ENCODE measurements around the gene SORCS3. TPM values are rescaled to one million over a fixed set of nuclear protein-coding genes. Genes with fewer than 3 reads are reported as not detected.

SORCS3 gene
- total and polyA plus RNA-seq, 11 donors, result 0.03 to 0.19 (median 0.05) TPM; not detected in 8

DNA sequence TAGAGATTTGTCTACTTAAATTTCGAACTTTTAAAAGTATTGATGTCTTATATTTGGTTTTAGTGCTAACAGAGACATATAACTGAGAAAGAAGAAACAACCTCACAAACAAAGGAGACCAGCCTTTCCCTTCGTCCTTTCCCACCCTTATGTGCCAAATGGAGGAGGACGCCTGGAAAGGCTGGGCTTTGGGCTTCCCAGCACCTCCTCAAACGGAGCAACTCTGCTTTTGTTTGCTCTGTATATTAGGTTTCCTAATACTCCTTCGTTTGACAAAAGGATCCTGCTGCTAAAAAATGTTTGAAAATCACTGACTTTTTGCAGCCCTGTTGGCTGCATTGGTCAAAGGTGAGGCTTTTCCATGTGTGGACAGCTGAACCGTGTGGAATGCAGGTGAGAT is 471.8 kb downstream of the SORCS3 start:
- H3K27ac ChIP-seq, result no peak overlapping the region
- H3K27me3 ChIP-seq, result peaks cover 0 to 7% (median 0%) of the 10 kb centered on the region in 9 donors
- intact Hi-C loops (cut with DNase I), result no loop called here
- WGBS, 4 donors, result 41 to 47% (median 43%) methylated on average over 6 of the region's 6 CpGs
- H3K36me3 ChIP-seq, result no peaks in the 10 kb centered on the region
- DNase-seq (no peak), ATAC-seq (no peak)
- no peak for TF ChIP-seq POLR2A (IDR thresholded peaks at IDR 0.05)
- TF ChIP-seq, protein P1, sequence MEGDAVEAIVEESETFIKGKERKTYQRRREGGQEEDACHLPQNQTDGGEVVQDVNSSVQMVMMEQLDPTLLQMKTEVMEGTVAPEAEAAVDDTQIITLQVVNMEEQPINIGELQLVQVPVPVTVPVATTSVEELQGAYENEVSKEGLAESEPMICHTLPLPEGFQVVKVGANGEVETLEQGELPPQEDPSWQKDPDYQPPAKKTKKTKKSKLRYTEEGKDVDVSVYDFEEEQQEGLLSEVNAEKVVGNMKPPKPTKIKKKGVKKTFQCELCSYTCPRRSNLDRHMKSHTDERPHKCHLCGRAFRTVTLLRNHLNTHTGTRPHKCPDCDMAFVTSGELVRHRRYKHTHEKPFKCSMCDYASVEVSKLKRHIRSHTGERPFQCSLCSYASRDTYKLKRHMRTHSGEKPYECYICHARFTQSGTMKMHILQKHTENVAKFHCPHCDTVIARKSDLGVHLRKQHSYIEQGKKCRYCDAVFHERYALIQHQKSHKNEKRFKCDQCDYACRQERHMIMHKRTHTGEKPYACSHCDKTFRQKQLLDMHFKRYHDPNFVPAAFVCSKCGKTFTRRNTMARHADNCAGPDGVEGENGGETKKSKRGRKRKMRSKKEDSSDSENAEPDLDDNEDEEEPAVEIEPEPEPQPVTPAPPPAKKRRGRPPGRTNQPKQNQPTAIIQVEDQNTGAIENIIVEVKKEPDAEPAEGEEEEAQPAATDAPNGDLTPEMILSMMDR (IDR thresholded peaks at IDR 0.05), result no peak
- no peaks in the 10 kb centered on the region for H3K9me3 ChIP-seq
- no peak overlapping the region for H3K4me3 ChIP-seq
- H3K4me1 ChIP-seq, result no peaks in the 10 kb centered on the region

DNA sequence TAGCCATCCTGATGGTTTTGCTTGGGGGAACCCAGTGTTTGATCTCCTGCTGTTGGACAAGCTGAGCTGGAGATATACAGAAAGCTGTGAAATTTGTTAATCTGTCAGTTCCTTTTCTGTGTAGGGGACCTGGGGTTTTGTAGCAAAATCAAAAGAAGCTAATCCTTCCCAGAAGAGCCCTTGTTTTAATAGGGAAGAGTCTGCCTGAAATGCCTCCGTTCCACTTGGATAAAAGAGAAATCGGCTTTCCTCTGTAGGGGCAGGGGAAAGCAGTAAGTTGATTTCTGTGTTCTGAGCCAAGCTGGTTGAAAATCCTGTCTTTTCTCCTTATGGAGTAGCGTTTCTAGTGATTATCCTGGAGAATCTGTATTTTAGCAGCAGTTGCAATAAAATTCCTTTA is 472.6 kb downstream of the SORCS3 start:
- 52 to 66% (median 58%) methylated on average over 3 of the region's 3 CpGs for whole genome bisulfite sequencing, 4 donors
- no peak for ATAC-seq

DNA sequence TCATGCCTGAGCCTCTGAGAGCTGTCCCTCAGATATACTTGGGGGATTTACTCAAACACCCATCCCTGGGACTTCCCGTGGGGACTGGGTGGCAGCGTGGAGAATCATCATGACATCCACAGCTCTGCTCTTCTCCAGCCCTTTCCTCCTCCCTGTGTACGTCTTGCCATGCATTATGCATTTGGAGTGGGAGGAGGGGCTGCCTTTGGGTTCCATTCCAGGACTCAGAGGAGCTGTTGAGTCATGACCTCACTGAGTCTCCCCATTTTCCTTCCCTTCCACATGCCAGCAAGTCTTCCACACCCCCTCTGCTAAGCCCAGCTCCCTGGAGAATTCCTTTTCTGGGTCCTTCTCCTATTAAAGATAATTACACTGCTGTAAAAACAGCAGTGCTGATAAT is 480.7 kb downstream of the SORCS3 start:
- Histone ChIP-seq H3K4me1 (no peaks in the 10 kb centered on the region), H3K27me3 (no peaks in the 10 kb centered on the region), H3K27ac (no peak overlapping the region), H3K4me3 (no peak overlapping the region), H3K9me3 (no peaks in the 10 kb centered on the region), H3K36me3 (no peaks in the 10 kb centered on the region)
- intact Hi-C loops (cut with DNase I), result no loop called here
- ATAC-seq, result no peak
- no peak for DNase-seq
- WGBS, 4 donors, result 55 to 72% (median 65%) methylated on average over 3 of the region's 3 CpGs
- no peak for TF ChIP-seq POLR2A (IDR thresholded peaks at IDR 0.05)
- TF ChIP-seq, protein P1 (IDR thresholded peaks at IDR 0.05), result no peak

More for the DNA sequence above, 472.6 kb downstream of the SORCS3 start:
- H3K36me3 ChIP-seq, result no peaks in the 10 kb centered on the region
- H3K4me3 ChIP-seq, result no peak overlapping the region
- TF ChIP-seq, protein P1 (IDR thresholded peaks at IDR 0.05), result no peak
- no peak for TF ChIP-seq POLR2A (IDR thresholded peaks at IDR 0.05)
- intact Hi-C loops (cut with DNase I), result no loop called here
- H3K9me3 ChIP-seq, result no peaks in the 10 kb centered on the region
- no peak overlapping the region for H3K27ac ChIP-seq
- DNase-seq, result no peak
- H3K27me3 ChIP-seq, result peaks cover 0 to 7% (median 0%) of the 10 kb centered on the region in 9 donors
- no peaks in the 10 kb centered on the region for H3K4me1 ChIP-seq

DNA sequence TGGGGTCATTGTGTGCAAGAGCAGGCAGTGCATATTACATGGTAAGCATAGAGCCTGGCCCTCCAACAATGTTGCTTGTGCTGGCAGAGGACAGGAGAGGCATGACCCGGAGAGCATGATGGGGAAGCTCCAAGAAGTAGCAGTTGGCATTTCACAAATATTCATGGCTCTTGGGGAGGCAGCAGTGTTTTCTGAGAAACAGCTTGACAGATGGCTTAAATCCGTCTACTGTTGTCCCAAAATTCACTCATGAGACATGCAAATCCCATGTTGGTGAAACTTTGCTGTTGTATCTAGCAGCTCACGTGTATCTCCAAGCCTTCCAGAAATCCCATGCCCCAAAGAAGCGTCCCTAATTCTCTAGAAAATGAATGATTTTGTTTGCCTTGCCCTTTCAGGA is 487.0 kb downstream of the SORCS3 start:
- H3K27me3 ChIP-seq, result no peaks in the 10 kb centered on the region
- 74 to 87% (median 78%) methylated on average over 4 of the region's 4 CpGs for WGBS, 4 donors
- ATAC-seq (no peak), DNase-seq (no peak)
- no peak overlapping the region for H3K4me3 ChIP-seq
- no peak overlapping the region for H3K27ac ChIP-seq
- H3K36me3 ChIP-seq, result no peaks in the 10 kb centered on the region
- H3K4me1 ChIP-seq, result no peaks in the 10 kb centered on the region
- TF ChIP-seq POLR2A (IDR thresholded peaks at IDR 0.05), result no peak
- TF ChIP-seq, protein P1 (IDR thresholded peaks at IDR 0.05), result no peak
- H3K9me3 ChIP-seq, result no peaks in the 10 kb centered on the region
- intact Hi-C loops (cut with DNase I), result no loop called here
